WTC11 (cell line): Measurements from ENCODE around the gene PACS1. TPM values are rescaled to one million over a fixed set of nuclear protein-coding genes. Genes with fewer than 3 reads are reported as not detected.

ENCODE experiments used
- ATAC-seq: fragments of 200-7000 bp; cut with Tn5 transposase; 2 replicates; pipeline ENCODE4 v1.10.0; 2021; ENCODE audit warnings: mild to moderate bottlenecking, moderate library complexity
- CTCF ChIA-PET: fragments of 300-600 bp; sonication (Branson Sonifier 250); formaldehyde crosslinking; loops from one replicate; lab custom pipeline; 2021; ENCODE audit warnings: antibody characterized with exemption; lab: Charles Lee
- POLR2A ChIA-PET: fragments of 350-600 bp; sonication (Branson Sonifier 250); formaldehyde crosslinking; loops from one replicate; lab custom pipeline; 2021; ENCODE audit warnings: antibody characterized with exemption; lab: Charles Lee
- DNase-seq: peaks from one replicate; pipeline ENCODE4 v3.0.0; 2021; ENCODE audit warnings: low spot score
- H3K27ac Mint-ChIP-seq: 2 replicates; pipeline ENCODE4 v1.8.0; 2021; ENCODE audit warnings: mixed read lengths
- H3K27me3 Mint-ChIP-seq: 2 replicates; pipeline ENCODE4 v1.8.0; 2021; ENCODE audit warnings: low read depth, mild to moderate bottlenecking, moderate library complexity, mixed read lengths
- H3K36me3 Mint-ChIP-seq: 2 replicates; pipeline ENCODE4 v1.8.0; 2021; ENCODE audit warnings: mixed read lengths
- H3K4me1 Mint-ChIP-seq: 2 replicates; pipeline ENCODE4 v1.8.0; 2022; ENCODE audit warnings: mixed read lengths
- H3K4me3 Mint-ChIP-seq: 2 replicates; pipeline ENCODE4 v1.8.0; 2021; ENCODE audit warnings: mild to moderate bottlenecking, moderate library complexity, mixed read lengths
- H3K9me3 Mint-ChIP-seq: 2 replicates; pipeline ENCODE4 v1.8.0; 2021; ENCODE audit warnings: mixed read lengths
- AFF4 ChIP-seq: sonication (generic); formaldehyde crosslinking; IDR thresholded peaks from 2 replicates; pipeline ENCODE4 v1.8.1; 2023; ENCODE audit warnings: mild to moderate bottlenecking, missing genetic modification reagents, borderline replicate concordance
- ARID4B ChIP-seq: sonication (generic); formaldehyde crosslinking; IDR thresholded peaks from 2 replicates; pipeline ENCODE4 v1.8.0; 2023; ENCODE audit warnings: missing genetic modification reagents, mild to moderate bottlenecking, borderline replicate concordance
- ELF4 ChIP-seq: sonication (generic); formaldehyde crosslinking; IDR thresholded peaks from 2 replicates; pipeline ENCODE4 v1.8.1; 2022; ENCODE audit warnings: low read depth, mild to moderate bottlenecking, moderate library complexity, missing genetic modification reagents
- ETV6 ChIP-seq: sonication (generic); formaldehyde crosslinking; IDR thresholded peaks from 2 replicates; pipeline ENCODE4 v1.8.1; 2022; ENCODE audit warnings: mild to moderate bottlenecking, missing genetic modification reagents
- FOXJ3 ChIP-seq: sonication (generic); formaldehyde crosslinking; IDR thresholded peaks from 2 replicates; pipeline ENCODE4 v1.9.0; 2021; ENCODE audit warnings: missing genetic modification reagents, mild to moderate bottlenecking, borderline replicate concordance
- GABPB1 ChIP-seq: sonication (generic); formaldehyde crosslinking; IDR thresholded peaks from 2 replicates; pipeline ENCODE4 v1.8.1; 2023; ENCODE audit warnings: mild to moderate bottlenecking, missing genetic modification reagents
- GTF2I ChIP-seq: fragments of 250-450 bp; sonication (Bioruptor Pico); conservative IDR thresholded peaks from 2 replicates; pipeline ENCODE4 v1.4.0; 2021; ENCODE audit warnings: mild to moderate bottlenecking
- NFYB ChIP-seq: sonication (generic); formaldehyde crosslinking; conservative IDR thresholded peaks from 2 replicates; pipeline ENCODE4 v1.8.0; 2022; ENCODE audit warnings: low read depth, missing genetic modification reagents
- ZBTB43 ChIP-seq: sonication (generic); formaldehyde crosslinking; IDR thresholded peaks from 2 replicates; pipeline ENCODE4 v1.8.1; 2023; ENCODE audit warnings: mild to moderate bottlenecking, missing genetic modification reagents
- ZNF219 ChIP-seq: sonication (generic); formaldehyde crosslinking; IDR thresholded peaks from 2 replicates; pipeline ENCODE4 v1.8.0; 2023; ENCODE audit warnings: missing genetic modification reagents, mild to moderate bottlenecking, borderline replicate concordance
- ZNF263 ChIP-seq: sonication (generic); formaldehyde crosslinking; IDR thresholded peaks from 2 replicates; pipeline ENCODE4 v1.8.1; 2022; ENCODE audit warnings: low read depth, mild to moderate bottlenecking, moderate library complexity, missing genetic modification reagents
- ZNF396 ChIP-seq: fragments of 250-450 bp; sonication (Bioruptor Pico); IDR thresholded peaks from 2 replicates; pipeline ENCODE4 v1.8.0; 2021; ENCODE audit warnings: mild to moderate bottlenecking, moderate library complexity, borderline replicate concordance
- ZNF416 ChIP-seq: fragments of 250-450 bp; sonication (Bioruptor Pico); IDR thresholded peaks from 2 replicates; pipeline ENCODE4 v1.9.0; 2021; ENCODE audit warnings: mild to moderate bottlenecking, inconsistent platforms
- total RNA-seq: library from RNA; stranded (reverse); gene quantifications from 3 replicates; pipeline ENCODE4 v1.2.3, GENCODE V29; 2021
- TF ChIP-seq, protein P1 (sequence below): fragments of 250-450 bp; sonication (Bioruptor Pico); IDR thresholded peaks from 2 replicates; pipeline ENCODE4 v1.9.0; 2021; ENCODE audit warnings: mild to moderate bottlenecking, borderline replicate concordance
- TF ChIP-seq, protein P2 (sequence below): sonication (generic); formaldehyde crosslinking; IDR thresholded peaks from 2 replicates; pipeline ENCODE4 v1.8.1; 2022; ENCODE audit warnings: low read depth, missing genetic modification reagents, borderline replicate concordance
- TF ChIP-seq, protein P3 (sequence below): sonication (generic); formaldehyde crosslinking; IDR thresholded peaks from 2 replicates; pipeline ENCODE4 v1.8.0; 2022; ENCODE audit warnings: mild to moderate bottlenecking, missing genetic modification reagents

The PACS1 gene
- total RNA-seq, 1 experiment from 2014 or later, result 34.8 TPM

- Mint-ChIP-seq H3K9me3 (no peaks in the 10 kb centered on the region), H3K36me3 (peaks cover 30% of the 10 kb centered on the region), H3K27ac (no peak overlapping the region), H3K4me1 (peaks cover 9% of the 10 kb centered on the region), H3K27me3 (peaks cover 15% of the 10 kb centered on the region), H3K4me3 (no peak overlapping the region)
- POLR2A ChIA-PET, result interaction anchor here (1.0 kb wide), 1 partner anchor 37 kb away, joined by 3 read pairs; no protein-coding TSS in a partner anchor
- DNase-seq, result no peak
- no peak for ATAC-seq
- CTCF ChIA-PET, result interaction anchor here (0.7 kb wide), 1 partner anchor 11 kb away, joined by 3 read pairs; no protein-coding TSS in a partner anchor
- TF ChIP-seq ELF4 (CRISPR knock-in tag) (no peak), GTF2I (CRISPR knock-in tag) (no peak), GABPB1 (CRISPR knock-in tag) (no peak), ETV6 (no peak), ZNF396 (CRISPR knock-in tag) (no peak), ZNF263 (CRISPR knock-in tag) (no peak), ZNF219 (no peak), ZBTB43 (no peak), FOXJ3 (no peak), ZNF416 (CRISPR knock-in tag) (no peak)
- TF ChIP-seq, protein P1, sequence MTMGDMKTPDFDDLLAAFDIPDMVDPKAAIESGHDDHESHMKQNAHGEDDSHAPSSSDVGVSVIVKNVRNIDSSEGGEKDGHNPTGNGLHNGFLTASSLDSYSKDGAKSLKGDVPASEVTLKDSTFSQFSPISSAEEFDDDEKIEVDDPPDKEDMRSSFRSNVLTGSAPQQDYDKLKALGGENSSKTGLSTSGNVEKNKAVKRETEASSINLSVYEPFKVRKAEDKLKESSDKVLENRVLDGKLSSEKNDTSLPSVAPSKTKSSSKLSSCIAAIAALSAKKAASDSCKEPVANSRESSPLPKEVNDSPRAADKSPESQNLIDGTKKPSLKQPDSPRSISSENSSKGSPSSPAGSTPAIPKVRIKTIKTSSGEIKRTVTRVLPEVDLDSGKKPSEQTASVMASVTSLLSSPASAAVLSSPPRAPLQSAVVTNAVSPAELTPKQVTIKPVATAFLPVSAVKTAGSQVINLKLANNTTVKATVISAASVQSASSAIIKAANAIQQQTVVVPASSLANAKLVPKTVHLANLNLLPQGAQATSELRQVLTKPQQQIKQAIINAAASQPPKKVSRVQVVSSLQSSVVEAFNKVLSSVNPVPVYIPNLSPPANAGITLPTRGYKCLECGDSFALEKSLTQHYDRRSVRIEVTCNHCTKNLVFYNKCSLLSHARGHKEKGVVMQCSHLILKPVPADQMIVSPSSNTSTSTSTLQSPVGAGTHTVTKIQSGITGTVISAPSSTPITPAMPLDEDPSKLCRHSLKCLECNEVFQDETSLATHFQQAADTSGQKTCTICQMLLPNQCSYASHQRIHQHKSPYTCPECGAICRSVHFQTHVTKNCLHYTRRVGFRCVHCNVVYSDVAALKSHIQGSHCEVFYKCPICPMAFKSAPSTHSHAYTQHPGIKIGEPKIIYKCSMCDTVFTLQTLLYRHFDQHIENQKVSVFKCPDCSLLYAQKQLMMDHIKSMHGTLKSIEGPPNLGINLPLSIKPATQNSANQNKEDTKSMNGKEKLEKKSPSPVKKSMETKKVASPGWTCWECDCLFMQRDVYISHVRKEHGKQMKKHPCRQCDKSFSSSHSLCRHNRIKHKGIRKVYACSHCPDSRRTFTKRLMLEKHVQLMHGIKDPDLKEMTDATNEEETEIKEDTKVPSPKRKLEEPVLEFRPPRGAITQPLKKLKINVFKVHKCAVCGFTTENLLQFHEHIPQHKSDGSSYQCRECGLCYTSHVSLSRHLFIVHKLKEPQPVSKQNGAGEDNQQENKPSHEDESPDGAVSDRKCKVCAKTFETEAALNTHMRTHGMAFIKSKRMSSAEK (CRISPR knock-in tag), result no peak
Observed at GRCh38 chr11:66275396-66275795, 205.3 kb downstream of the PACS1 start.

DNA sequence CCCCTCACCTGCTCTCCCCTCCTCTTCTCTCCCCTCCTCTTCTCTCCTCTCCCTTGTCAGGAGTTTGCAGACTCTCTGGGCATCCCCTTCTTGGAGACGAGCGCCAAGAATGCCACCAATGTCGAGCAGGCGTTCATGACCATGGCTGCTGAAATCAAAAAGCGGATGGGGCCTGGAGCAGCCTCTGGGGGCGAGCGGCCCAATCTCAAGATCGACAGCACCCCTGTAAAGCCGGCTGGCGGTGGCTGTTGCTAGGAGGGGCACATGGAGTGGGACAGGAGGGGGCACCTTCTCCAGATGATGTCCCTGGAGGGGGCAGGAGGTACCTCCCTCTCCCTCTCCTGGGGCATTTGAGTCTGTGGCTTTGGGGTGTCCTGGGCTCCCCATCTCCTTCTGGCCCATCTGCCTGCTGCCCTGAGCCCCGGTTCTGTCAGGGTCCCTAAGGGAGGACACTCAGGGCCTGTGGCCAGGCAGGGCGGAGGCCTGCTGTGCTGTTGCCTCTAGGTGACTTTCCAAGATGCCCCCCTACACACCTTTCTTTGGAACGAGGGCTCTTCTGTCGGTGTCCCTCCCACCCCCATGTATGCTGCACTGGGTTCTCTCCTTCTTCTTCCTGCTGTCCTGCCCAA lies 206.0 kb downstream of the PACS1 start:
- no peak for DNase-seq
- ChIA-PET CTCF (interaction anchor here (0.7 kb wide), 1 partner anchor 11 kb away, joined by 3 read pairs; no protein-coding TSS in a partner anchor), POLR2A (no interaction called here)
- Mint-ChIP-seq H3K4me3 (no peak overlapping the region), H3K27ac (no peak overlapping the region), H3K4me1 (peaks cover 13% of the 10 kb centered on the region), H3K9me3 (no peaks in the 10 kb centered on the region), H3K36me3 (peaks cover 26% of the 10 kb centered on the region), H3K27me3 (peaks cover 18% of the 10 kb centered on the region)
- no peak for ATAC-seq
- TF ChIP-seq, protein P2, sequence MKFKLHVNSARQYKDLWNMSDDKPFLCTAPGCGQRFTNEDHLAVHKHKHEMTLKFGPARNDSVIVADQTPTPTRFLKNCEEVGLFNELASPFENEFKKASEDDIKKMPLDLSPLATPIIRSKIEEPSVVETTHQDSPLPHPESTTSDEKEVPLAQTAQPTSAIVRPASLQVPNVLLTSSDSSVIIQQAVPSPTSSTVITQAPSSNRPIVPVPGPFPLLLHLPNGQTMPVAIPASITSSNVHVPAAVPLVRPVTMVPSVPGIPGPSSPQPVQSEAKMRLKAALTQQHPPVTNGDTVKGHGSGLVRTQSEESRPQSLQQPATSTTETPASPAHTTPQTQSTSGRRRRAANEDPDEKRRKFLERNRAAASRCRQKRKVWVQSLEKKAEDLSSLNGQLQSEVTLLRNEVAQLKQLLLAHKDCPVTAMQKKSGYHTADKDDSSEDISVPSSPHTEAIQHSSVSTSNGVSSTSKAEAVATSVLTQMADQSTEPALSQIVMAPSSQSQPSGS (CRISPR knock-in tag), result no peak
- TF ChIP-seq ZBTB43, result no peak
- TF ChIP-seq, protein P3, sequence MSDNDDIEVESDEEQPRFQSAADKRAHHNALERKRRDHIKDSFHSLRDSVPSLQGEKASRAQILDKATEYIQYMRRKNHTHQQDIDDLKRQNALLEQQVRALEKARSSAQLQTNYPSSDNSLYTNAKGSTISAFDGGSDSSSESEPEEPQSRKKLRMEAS, result no peak
- TF ChIP-seq ZNF396 (CRISPR knock-in tag), result no peak
- TF ChIP-seq NFYB (CRISPR knock-in tag), result no peak
- TF ChIP-seq AFF4 (CRISPR knock-in tag), result no peak
- no peak for TF ChIP-seq ARID4B
